ENCODE results near the gene COG5. TPM values are rescaled to one million over a fixed set of nuclear protein-coding genes. Genes with fewer than 3 reads are reported as not detected.

The COG5 gene
- total and polyA plus RNA-seq, 10 of the 15 experiments (the other 5 are each of a cell fraction or from before 2014, with no cell fraction given), result 5.5 to 27.9 (median 15.6) TPM

DNA sequence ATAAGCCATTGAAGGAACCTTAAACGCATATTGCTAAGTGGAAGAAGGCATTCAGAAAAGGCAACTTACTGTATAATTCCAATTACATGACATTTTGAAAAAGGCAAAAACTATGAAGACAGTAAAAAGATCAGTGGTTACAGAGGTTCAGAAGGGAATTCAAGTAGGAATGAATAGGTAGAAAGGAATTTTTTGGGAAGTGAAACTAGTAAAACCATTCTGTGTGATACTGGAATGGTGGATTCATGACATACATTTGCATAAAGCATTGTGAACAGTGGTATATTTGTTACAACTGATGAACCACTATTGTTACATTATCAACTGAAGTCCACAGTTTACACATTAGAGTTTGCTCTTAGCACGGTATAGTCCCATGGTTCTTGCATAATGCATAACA lies 208.1 kb downstream of the COG5 start:
- H3K27ac ChIP-seq (ENCODE audit: control insufficient read depth, insufficient read depth), result no peak overlapping the region
- no TSS peak for BruUV-seq (replicated peaks)
- no peak for FAIRE-seq
- POLR2A ChIA-PET, result no interaction called here
- no peaks in the 10 kb centered on the region for H3K79me2 ChIP-seq (ENCODE audit: control insufficient read depth, insufficient read depth, low read length)
- H3K27me3 ChIP-seq (replicated peaks in 1 of 2; ENCODE audit: control insufficient read depth in 2 of 2, insufficient read depth in 2 of 2, low read length in 1 of 2), result no peaks in the 10 kb centered on the region
- CTCF ChIA-PET, result no interaction called here
- no peak overlapping the region for H3K4me2 ChIP-seq (ENCODE audit: control insufficient read depth, insufficient read depth)
- TF ChIP-seq SPI1 (IDR thresholded peaks at IDR 0.05; ENCODE audit: borderline replicate concordance, insufficient read depth, low read depth, low read length), result peak; percentile 14; the same call in 1 of the 2 replicates
- no peak for TF ChIP-seq ETV6 (conservative IDR thresholded peaks at IDR 0.05 in 1 of 2, IDR thresholded peaks at IDR 0.05 in 1 of 2; ENCODE audit: borderline replicate concordance in 1 of 2, low read depth in 1 of 2)
- TF ChIP-seq IKZF2 (IDR thresholded peaks at IDR 0.05), result peak in 1 of 2 experiments; percentile 20; a peak in 1 of 4 replicates
- no peaks in the 10 kb centered on the region for H4K20me1 ChIP-seq (ENCODE audit: control insufficient read depth, insufficient read depth)
- no peak overlapping the region for H3K9ac ChIP-seq (ENCODE audit: control insufficient read depth, insufficient read depth, low read length)
- in situ Hi-C loops (cut with MboI) (no loop called here), intact Hi-C loops (cut with micrococcal nuclease; ENCODE audit: unreplicated experiment) (no loop called here)
- ATAC-seq, result no peak
- DNase-seq (ENCODE audit: low read depth, low spot score), result no peak
- SMC1A ChIA-PET (ENCODE audit: uncharacterized antibody, unreplicated experiment), result interaction anchor here (1.2 to 2.7 kb wide), 2 partner anchors 18 to 46 kb away, joined by 3 to 11 read pairs; no protein-coding TSS in a partner anchor
- H3K4me1 ChIP-seq (ENCODE audit: control insufficient read depth, insufficient read depth, low read length), result no peaks in the 10 kb centered on the region
- 94% methylated on average over 2 of the region's 2 CpGs for WGBS (ENCODE audit: insufficient coverage, insufficient replicate concordance, low lambda C conversion rate, missing lambda C conversion rate)
- H3K36me3 ChIP-seq (ENCODE audit: control insufficient read depth in 2 of 2, insufficient read depth in 2 of 2, low read length in 1 of 2), result peaks cover 10 to 15% of the 10 kb centered on the region in 2 experiments; a peak in 3 of 4 replicates
- RAD21 ChIA-PET (ENCODE audit: unreplicated experiment), result no interaction called here
- no peak overlapping the region for H3K4me3 ChIP-seq
- no peak overlapping the region for H2AFZ ChIP-seq (ENCODE audit: control insufficient read depth, low read depth, low read length)
- H3K9me3 ChIP-seq (replicated peaks; ENCODE audit: control insufficient read depth, insufficient read depth, low read length), result peaks cover 14% of the 10 kb centered on the region; the same call in 2 of the 3 replicates

GRCh38 chr7:107354640-107355039 lies 209.1 kb downstream of the COG5 start:
- ChIA-PET RAD21 (ENCODE audit: unreplicated experiment) (no interaction called here), CTCF (no interaction called here), SMC1A (ENCODE audit: uncharacterized antibody, unreplicated experiment) (interaction anchor here (2.7 kb wide), 1 partner anchor 19 kb away, joined by 11 read pairs; no protein-coding TSS in a partner anchor), POLR2A (no interaction called here)
- 97% methylated on average over 3 of the region's 3 CpGs for WGBS (ENCODE audit: insufficient coverage, insufficient replicate concordance, low lambda C conversion rate, missing lambda C conversion rate)
- intact Hi-C loops (cut with micrococcal nuclease; ENCODE audit: unreplicated experiment) (no loop called here), in situ Hi-C loops (cut with MboI) (no loop called here)
- FAIRE-seq (no peak), DNase-seq (ENCODE audit: low read depth, low spot score) (no peak), ATAC-seq (no peak)
- Histone ChIP-seq H4K20me1 (ENCODE audit: control insufficient read depth, insufficient read depth) (no peaks in the 10 kb centered on the region), H3K79me2 (ENCODE audit: control insufficient read depth, insufficient read depth, low read length) (no peaks in the 10 kb centered on the region), H3K36me3 (ENCODE audit: control insufficient read depth in 2 of 2, insufficient read depth in 2 of 2, low read length in 1 of 2) (peaks cover 2 to 8% of the 10 kb centered on the region in 2 experiments; a peak in 3 of 4 replicates), H3K27me3 (replicated peaks in 1 of 2; ENCODE audit: control insufficient read depth in 2 of 2, insufficient read depth in 2 of 2, low read length in 1 of 2) (no peaks in the 10 kb centered on the region), H3K4me1 (ENCODE audit: control insufficient read depth, insufficient read depth, low read length) (no peaks in the 10 kb centered on the region), H3K4me2 (ENCODE audit: control insufficient read depth, insufficient read depth) (no peak overlapping the region), H3K9me3 (replicated peaks; ENCODE audit: control insufficient read depth, insufficient read depth, low read length) (peaks cover 5% of the 10 kb centered on the region; the same call in 1 of the 3 replicates), H3K27ac (ENCODE audit: control insufficient read depth, insufficient read depth) (no peak overlapping the region), H2AFZ (ENCODE audit: control insufficient read depth, low read depth, low read length) (no peak overlapping the region), H3K9ac (ENCODE audit: control insufficient read depth, insufficient read depth, low read length) (no peak overlapping the region), H3K4me3 (no peak overlapping the region)
- BruUV-seq (replicated peaks), result no TSS peak
- TF ChIP-seq NR2C2 (IDR thresholded peaks at IDR 0.05; ENCODE audit: borderline replicate concordance, control insufficient read depth, insufficient read length, low read depth), result no peak
- no peak for TF ChIP-seq POLR2AphosphoS5 (IDR thresholded peaks at IDR 0.05; ENCODE audit: low read length)
- TF ChIP-seq FOS (IDR thresholded peaks at IDR 0.05; ENCODE audit: borderline replicate concordance, extremely low read depth, insufficient read length), result no peak
- TF ChIP-seq YY1 (IDR thresholded peaks at IDR 0.05; ENCODE audit: low read depth, low read length), result no peak
- no peak for TF ChIP-seq TARDBP (IDR thresholded peaks at IDR 0.05; ENCODE audit: borderline replicate concordance)
- no peak for TF ChIP-seq NRF1 (conservative IDR thresholded peaks at IDR 0.05; ENCODE audit: low read depth, low read length)
